Measurements from ENCODE around the gene CEP63. TPM values are rescaled to one million over a fixed set of nuclear protein-coding genes. Genes with fewer than 3 reads are reported as not detected.
A peak's percentile ranks its signal among the peaks of the same experiment; 100 is the strongest.

Gene CEP63
- 16.8 TPM for total RNA-seq (ENCODE audit: unreplicated experiment)
- long read RNA-seq, partial matches to known transcripts = 8 of 14 reads
- long read RNA-seq, other reads (novel, unspliced or antisense) = 5 of 14 reads

- no peak for TF ChIP-seq CTCF (IDR thresholded peaks at IDR 0.05; ENCODE audit: unreplicated experiment)
- Mint-ChIP-seq H3K4me1 (ENCODE audit: unreplicated experiment) (peaks cover 41% of the 10 kb centered on the region), H3K36me3 (ENCODE audit: low read depth, unreplicated experiment) (peaks cover 9% of the 10 kb centered on the region)
These were observed at the start of gene CEP63, which contains the start of gene ANAPC13 for GRCh38 chr3:134485718-134486576. TSS of gene CEP63 (plus strand) at chr3:134486057. CDS start at chr3:134495321, 9,264 bp downstream. TSS of gene ANAPC13 (minus strand) at chr3:134485985. CDS start at chr3:134482904, 3,081 bp downstream.

GRCh38 chr3:134437211-134437752, 48.6 kb upstream of the CEP63 start:
- Mint-ChIP-seq H3K36me3 (ENCODE audit: low read depth, unreplicated experiment) (no peaks in the 10 kb centered on the region), H3K27ac (ENCODE audit: unreplicated experiment) (no peak overlapping the region), H3K4me1 (ENCODE audit: unreplicated experiment) (no peaks in the 10 kb centered on the region), H3K9me3 (ENCODE audit: unreplicated experiment) (no peaks in the 10 kb centered on the region), H3K4me3 (ENCODE audit: unreplicated experiment) (no peak overlapping the region), H3K27me3 (ENCODE audit: unreplicated experiment) (no peaks in the 10 kb centered on the region)
- DNase-seq (ENCODE audit: low spot score) = no peak
- no peak for TF ChIP-seq CTCF (IDR thresholded peaks at IDR 0.05; ENCODE audit: unreplicated experiment)

More at GRCh38 chr3:134485718-134486576, at the start of gene CEP63, which contains the start of gene ANAPC13:
- H3K4me3 Mint-ChIP-seq (ENCODE audit: unreplicated experiment) = peak within 1 kb of the TSS; percentile 98
- H3K9me3 Mint-ChIP-seq (ENCODE audit: unreplicated experiment) = no peaks in the 10 kb centered on the region
- peak within 1 kb of the TSS; percentile 97 for H3K27ac Mint-ChIP-seq (ENCODE audit: unreplicated experiment)
- peak; percentile 89 for DNase-seq (ENCODE audit: low spot score)
- H3K27me3 Mint-ChIP-seq (ENCODE audit: unreplicated experiment) = peaks cover 8% of the 10 kb centered on the region

GRCh38 chr3:134441321-134441720, 44.5 kb upstream of the CEP63 start:
- no peaks in the 10 kb centered on the region for H3K27me3 Mint-ChIP-seq (ENCODE audit: unreplicated experiment)
- peaks cover under 1% of the 10 kb centered on the region for H3K4me1 Mint-ChIP-seq (ENCODE audit: unreplicated experiment)
- no peak overlapping the region for H3K27ac Mint-ChIP-seq (ENCODE audit: unreplicated experiment)
- TF ChIP-seq CTCF (IDR thresholded peaks at IDR 0.05; ENCODE audit: unreplicated experiment) = no peak
- no peak for DNase-seq (ENCODE audit: low spot score)
- H3K4me3 Mint-ChIP-seq (ENCODE audit: unreplicated experiment) = no peak overlapping the region
- H3K36me3 Mint-ChIP-seq (ENCODE audit: low read depth, unreplicated experiment) = no peaks in the 10 kb centered on the region
- H3K9me3 Mint-ChIP-seq (ENCODE audit: unreplicated experiment) = no peaks in the 10 kb centered on the region

GRCh38 chr3:134441821-134442220, 44.0 kb upstream of the CEP63 start:
- peaks cover 5% of the 10 kb centered on the region for H3K4me1 Mint-ChIP-seq (ENCODE audit: unreplicated experiment)
- TF ChIP-seq CTCF (IDR thresholded peaks at IDR 0.05; ENCODE audit: unreplicated experiment) = no peak
- H3K4me3 Mint-ChIP-seq (ENCODE audit: unreplicated experiment) = no peak overlapping the region
- DNase-seq (ENCODE audit: low spot score) = no peak
- H3K27ac Mint-ChIP-seq (ENCODE audit: unreplicated experiment) = no peak overlapping the region
- no peaks in the 10 kb centered on the region for H3K9me3 Mint-ChIP-seq (ENCODE audit: unreplicated experiment)
- no peaks in the 10 kb centered on the region for H3K36me3 Mint-ChIP-seq (ENCODE audit: low read depth, unreplicated experiment)
- H3K27me3 Mint-ChIP-seq (ENCODE audit: unreplicated experiment) = no peaks in the 10 kb centered on the region
